Tibial nerve (tissue), 3 donors: ENCODE measurements around the gene RLBP1.

ENCODE experiments used
- POLR2A ChIP-seq, 2 donors: fragments of 450-650 bp; IDR thresholded peaks; one replicate each; pipeline ENCODE4 v1.6.1; 2017; ENCODE audit warnings: antibody characterized with exemption in 2 of 2, mild to moderate bottlenecking in 2 of 2, moderate library complexity in 2 of 2
- TF ChIP-seq, protein P1 (sequence below), 5 experiments: fragments of 200-600 bp in 3 of 5; fragments of 450-650 bp in 2 of 5; sonication (generic) in 3 of 5; IDR thresholded peaks; one replicate each; pipeline ENCODE4 v1.5.1; 2016 to 2019; ENCODE audit warnings: antibody characterized with exemption in 5 of 5, mild to moderate bottlenecking in 3 of 5, moderate library complexity in 2 of 5

DNA sequence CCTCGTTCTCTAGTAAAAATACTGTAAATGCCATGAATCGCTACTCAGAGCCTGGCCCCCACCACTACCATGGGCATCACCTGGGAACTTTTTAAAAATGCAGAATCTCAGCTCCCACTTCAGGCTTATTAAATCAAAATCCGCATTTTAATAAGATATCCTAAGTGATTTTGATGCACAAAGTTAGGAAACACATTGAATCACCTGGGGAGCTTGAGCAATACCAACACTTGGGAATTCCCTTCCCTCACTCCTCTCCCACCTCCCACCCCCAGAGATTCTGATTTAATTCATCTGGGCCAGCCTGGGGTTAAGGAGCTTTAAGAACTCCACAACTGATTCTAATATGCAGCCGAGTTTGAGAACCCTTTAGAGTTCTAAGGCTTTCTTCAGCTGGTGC lies 26.8 kb downstream of the RLBP1 start:
- no peak for TF ChIP-seq POLR2A (IDR thresholded peaks at IDR 0.05)
- TF ChIP-seq, protein P1, sequence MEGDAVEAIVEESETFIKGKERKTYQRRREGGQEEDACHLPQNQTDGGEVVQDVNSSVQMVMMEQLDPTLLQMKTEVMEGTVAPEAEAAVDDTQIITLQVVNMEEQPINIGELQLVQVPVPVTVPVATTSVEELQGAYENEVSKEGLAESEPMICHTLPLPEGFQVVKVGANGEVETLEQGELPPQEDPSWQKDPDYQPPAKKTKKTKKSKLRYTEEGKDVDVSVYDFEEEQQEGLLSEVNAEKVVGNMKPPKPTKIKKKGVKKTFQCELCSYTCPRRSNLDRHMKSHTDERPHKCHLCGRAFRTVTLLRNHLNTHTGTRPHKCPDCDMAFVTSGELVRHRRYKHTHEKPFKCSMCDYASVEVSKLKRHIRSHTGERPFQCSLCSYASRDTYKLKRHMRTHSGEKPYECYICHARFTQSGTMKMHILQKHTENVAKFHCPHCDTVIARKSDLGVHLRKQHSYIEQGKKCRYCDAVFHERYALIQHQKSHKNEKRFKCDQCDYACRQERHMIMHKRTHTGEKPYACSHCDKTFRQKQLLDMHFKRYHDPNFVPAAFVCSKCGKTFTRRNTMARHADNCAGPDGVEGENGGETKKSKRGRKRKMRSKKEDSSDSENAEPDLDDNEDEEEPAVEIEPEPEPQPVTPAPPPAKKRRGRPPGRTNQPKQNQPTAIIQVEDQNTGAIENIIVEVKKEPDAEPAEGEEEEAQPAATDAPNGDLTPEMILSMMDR (IDR thresholded peaks at IDR 0.05) = no peak
